ENCODE data around the gene CACNG4.

The CACNG4 gene

DNA sequence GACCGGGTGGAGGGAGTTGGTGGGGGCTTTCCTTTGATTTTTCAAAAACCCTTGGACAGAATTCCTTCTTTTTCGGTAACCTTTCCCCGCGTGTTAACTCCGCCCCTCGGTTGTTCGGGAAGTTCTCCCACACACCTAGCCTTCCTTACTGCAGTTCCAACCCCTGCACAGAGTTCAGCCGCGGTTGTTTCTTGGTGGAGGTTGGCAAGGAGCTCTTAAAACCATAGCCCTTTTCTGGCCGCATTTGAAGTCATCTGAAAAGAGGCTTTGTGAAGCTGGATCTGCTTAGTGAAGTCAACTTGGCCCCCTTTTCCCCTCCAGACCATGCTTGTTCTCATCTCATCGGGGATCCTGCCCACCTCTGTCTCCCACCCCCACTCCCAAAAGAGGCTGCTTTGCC, 1.8 kb downstream of the CACNG4 start:
- no peak overlapping the region for H3K4me3 ChIP-seq (replicated peaks in 1 of 2; ENCODE audit: low read depth in 2 of 2, low read length in 2 of 2)
- DNase-seq (ENCODE audit: low read depth in 2 of 2), result no peak

GRCh38 chr17:66966704-66967418, 2.4 kb downstream of the CACNG4 start:
- no peak overlapping the region for H3K4me3 ChIP-seq (replicated peaks in 1 of 2; ENCODE audit: low read depth in 2 of 2, low read length in 2 of 2)

More for the DNA sequence above, 1.8 kb downstream of the CACNG4 start:
- TF ChIP-seq CTCF (IDR thresholded peaks at IDR 0.05; ENCODE audit: low read depth, low read length), result no peak

GRCh38 chr17:66967837-66968543, 3.5 kb downstream of the CACNG4 start:
- DNase-seq (ENCODE audit: low read depth in 2 of 2), result no peak
- H3K4me3 ChIP-seq (replicated peaks in 1 of 2; ENCODE audit: low read depth in 2 of 2, low read length in 2 of 2), result no peak overlapping the region
- no peak for TF ChIP-seq CTCF (IDR thresholded peaks at IDR 0.05; ENCODE audit: low read depth, low read length)

More at GRCh38 chr17:66966704-66967418, 2.4 kb downstream of the CACNG4 start:
- no peak for DNase-seq (ENCODE audit: low read depth in 2 of 2)
- no peak for TF ChIP-seq CTCF (IDR thresholded peaks at IDR 0.05; ENCODE audit: low read depth, low read length)

GRCh38 chr17:66968916-66969315, 4.4 kb downstream of the CACNG4 start:
- DNase-seq (ENCODE audit: low read depth in 2 of 2), result no peak
- no peak for TF ChIP-seq CTCF (IDR thresholded peaks at IDR 0.05; ENCODE audit: low read depth, low read length)
- H3K4me3 ChIP-seq (replicated peaks in 1 of 2; ENCODE audit: low read depth in 2 of 2, low read length in 2 of 2), result no peak overlapping the region

DNA sequence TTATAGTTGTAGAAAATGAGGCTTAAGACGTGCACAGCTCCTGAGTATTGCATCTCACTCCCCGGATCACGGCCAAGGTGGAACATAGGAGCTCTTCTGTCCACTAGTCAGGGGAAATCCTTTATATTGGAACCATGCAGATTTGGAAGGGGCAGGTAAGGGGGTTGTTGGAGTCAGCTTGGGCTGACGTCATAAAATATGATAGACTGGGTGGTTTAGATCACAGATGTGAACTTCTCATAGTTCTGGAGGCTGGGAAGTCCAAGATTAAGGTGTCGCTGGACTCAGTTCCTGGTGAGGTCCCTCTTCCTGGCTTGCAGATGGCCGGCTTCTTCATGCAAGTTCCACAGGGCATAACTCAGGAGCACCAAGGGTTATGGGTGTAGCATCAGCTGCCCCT, 5.6 kb downstream of the CACNG4 start:
- no peak for DNase-seq (ENCODE audit: low read depth in 2 of 2)
- no peak for TF ChIP-seq CTCF (IDR thresholded peaks at IDR 0.05; ENCODE audit: low read depth, low read length)
- H3K4me3 ChIP-seq (replicated peaks in 1 of 2; ENCODE audit: low read depth in 2 of 2, low read length in 2 of 2), result no peak overlapping the region

DNA sequence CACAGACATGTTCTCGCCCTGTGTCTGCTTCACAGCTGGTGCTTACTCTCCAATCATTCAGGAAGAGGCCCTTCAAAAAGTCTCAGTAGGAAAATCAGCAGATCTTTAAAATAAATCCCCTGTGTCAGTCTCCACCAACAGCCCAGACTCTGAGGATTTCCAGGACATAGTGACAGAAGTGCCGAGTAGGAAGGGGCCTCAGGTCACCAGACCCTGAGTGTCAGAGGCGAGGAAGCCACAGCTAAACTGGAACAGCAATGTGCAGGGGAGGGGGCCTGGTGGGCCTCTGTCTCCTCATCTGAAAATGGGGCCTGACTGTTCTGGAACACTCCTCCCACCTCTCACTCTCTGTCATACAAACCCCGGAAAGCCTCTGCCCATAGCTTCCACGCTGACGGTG, 6.3 kb downstream of the CACNG4 start:
- DNase-seq (ENCODE audit: low read depth in 2 of 2), result no peak
- TF ChIP-seq CTCF (IDR thresholded peaks at IDR 0.05; ENCODE audit: low read depth, low read length), result no peak
- H3K4me3 ChIP-seq (replicated peaks in 1 of 2; ENCODE audit: low read depth in 2 of 2, low read length in 2 of 2), result no peak overlapping the region

Data from cardiac fibroblast (primary cell).